GM18858 (cell line): ENCODE results near the gene COL4A2.
"Not testable (repeated sequence)": the region's sequence is repeated elsewhere in the genome, so short reads cannot be mapped to it uniquely, and the experiment has no call there.

ENCODE experiments used
- ATAC-seq: cut with Tn5 transposase; IDR thresholded peaks from one replicate; pipeline ENCODE4 v1.9.1; 2021; ENCODE audit not compliant: unreplicated experiment

The COL4A2 gene

GRCh38 chr13:110450016-110450900 lies 143.2 kb downstream of the COL4A2 start:
- no peak for ATAC-seq

- no peak for ATAC-seq
These were observed 144.1 kb downstream of the COL4A2 start for GRCh38 chr13:110450941-110451730.

- ATAC-seq, result not testable (repeated sequence)
These were observed 146.0 kb downstream of the COL4A2 start for GRCh38 chr13:110453091-110453490.

- ATAC-seq, result no peak
These were observed 146.7 kb downstream of the COL4A2 start for GRCh38 chr13:110453797-110454196.

GRCh38 chr13:110454227-110454859 lies 147.3 kb downstream of the COL4A2 start:
- no peak for ATAC-seq

GRCh38 chr13:110454956-110455355 lies 147.9 kb downstream of the COL4A2 start:
- ATAC-seq, result no peak

- ATAC-seq, result no peak
These were observed 148.4 kb downstream of the COL4A2 start for GRCh38 chr13:110455444-110455843.

- peak; percentile 99 for ATAC-seq
These were observed 148.9 kb downstream of the COL4A2 start for GRCh38 chr13:110455941-110456340.

- no peak for ATAC-seq
These were observed 149.5 kb downstream of the COL4A2 start for GRCh38 chr13:110456550-110456949.

- ATAC-seq, result no peak
These were observed 150.3 kb downstream of the COL4A2 start for GRCh38 chr13:110457361-110457760.

- ATAC-seq, result no peak
These were observed 150.9 kb downstream of the COL4A2 start for GRCh38 chr13:110458017-110458416.

- no peak for ATAC-seq
These were observed 151.7 kb downstream of the COL4A2 start for GRCh38 chr13:110458594-110459365.

GRCh38 chr13:110462091-110462490 lies 155.0 kb downstream of the COL4A2 start:
- ATAC-seq, result no peak

GRCh38 chr13:110463156-110463555 lies 156.1 kb downstream of the COL4A2 start:
- no peak for ATAC-seq

GRCh38 chr13:110463871-110464510 lies 156.9 kb downstream of the COL4A2 start:
- ATAC-seq, result no peak

- ATAC-seq, result no peak
These were observed 157.7 kb downstream of the COL4A2 start for GRCh38 chr13:110464556-110465333.

GRCh38 chr13:110465696-110466095 lies 158.6 kb downstream of the COL4A2 start:
- no peak for ATAC-seq

GRCh38 chr13:110466266-110466915 lies 159.3 kb downstream of the COL4A2 start:
- no peak for ATAC-seq

GRCh38 chr13:110467516-110468110 lies 160.5 kb downstream of the COL4A2 start:
- ATAC-seq, result no peak
